Astrocyte (in vitro differentiated cells and primary cell): ENCODE results near the gene AP3S2. TPM values are rescaled to one million over a fixed set of nuclear protein-coding genes. Genes with fewer than 3 reads are reported as not detected.
"Not testable (repeated sequence)": the region's sequence is repeated elsewhere in the genome, so short reads cannot be mapped to it uniquely, and the experiment has no call there.

Experiments used
- DNase-seq: peaks from one replicate; pipeline ENCODE4 v3.0.0-alpha.2; 2010; ENCODE audit warnings: low read depth
- FAIRE-seq: peaks from 2 replicates; lab custom pipeline; 2011; peaks lifted over from hg19 to GRCh38; lab: Jason Lieb, UNC
- H2AFZ ChIP-seq: 2 replicates; pipeline ENCODE4 v1.6.0; 2012; ENCODE audit warnings: low read depth, low read length, inconsistent platforms
- H3K27ac ChIP-seq: 2 replicates; pipeline ENCODE4 v1.5.1; 2011; ENCODE audit warnings: low read depth, low read length, inconsistent platforms
- H3K27me3 ChIP-seq: 2 replicates; pipeline ENCODE4 v1.6.0; 2011; ENCODE audit warnings: low read length, inconsistent platforms; ENCODE audit not compliant: insufficient read depth
- H3K36me3 ChIP-seq: 2 replicates; pipeline ENCODE4 v1.5.1; 2011; ENCODE audit warnings: low read length, inconsistent platforms; ENCODE audit not compliant: insufficient read depth
- H3K4me1 ChIP-seq: 2 replicates; pipeline ENCODE4 v1.5.1; 2011; ENCODE audit warnings: low read length, inconsistent platforms; ENCODE audit not compliant: insufficient read depth
- H3K4me2 ChIP-seq: 2 replicates; pipeline ENCODE4 v1.6.0; 2012; ENCODE audit warnings: low read length, inconsistent platforms
- H3K4me3 ChIP-seq: 2 replicates; pipeline ENCODE4 v1.5.1; 2011; ENCODE audit warnings: low read depth, mild to moderate bottlenecking, low read length, inconsistent platforms; ENCODE audit not compliant: insufficient read depth
- H3K79me2 ChIP-seq: 2 replicates; pipeline ENCODE4 v1.6.0; 2012; ENCODE audit warnings: mild to moderate bottlenecking, low read length, inconsistent platforms; ENCODE audit not compliant: insufficient read depth
- H3K9ac ChIP-seq: 2 replicates; pipeline ENCODE4 v1.6.0; 2012; ENCODE audit warnings: mild to moderate bottlenecking, low read length, inconsistent platforms
- H3K9me3 ChIP-seq: 2 replicates; pipeline ENCODE4 v1.5.1; 2012; ENCODE audit warnings: low read depth, mild to moderate bottlenecking, low read length, inconsistent platforms; ENCODE audit not compliant: insufficient read depth
- H4K20me1 ChIP-seq: 2 replicates; pipeline ENCODE4 v1.6.0; 2012; ENCODE audit warnings: low read length, inconsistent platforms; ENCODE audit not compliant: insufficient read depth
- H3K27ac Mint-ChIP-seq: one replicate; pipeline ENCODE4 v1.8.0; 2021; ENCODE audit warnings: mild to moderate bottlenecking, mixed read lengths; ENCODE audit not compliant: unreplicated experiment
- H3K27me3 Mint-ChIP-seq: one replicate; pipeline ENCODE4 v1.8.0; 2021; ENCODE audit warnings: low read depth, mixed read lengths; ENCODE audit not compliant: unreplicated experiment
- H3K36me3 Mint-ChIP-seq: one replicate; pipeline ENCODE4 v1.8.0; 2021; ENCODE audit warnings: low read depth, mixed read lengths; ENCODE audit not compliant: unreplicated experiment
- H3K4me1 Mint-ChIP-seq: one replicate; pipeline ENCODE4 v1.8.0; 2021; ENCODE audit warnings: low read depth, mixed read lengths; ENCODE audit not compliant: unreplicated experiment
- H3K4me3 Mint-ChIP-seq: one replicate; pipeline ENCODE4 v1.8.0; 2021; ENCODE audit warnings: mild to moderate bottlenecking, moderate library complexity, mixed read lengths; ENCODE audit not compliant: unreplicated experiment
- H3K9me3 Mint-ChIP-seq: one replicate; pipeline ENCODE4 v1.8.0; 2021; ENCODE audit warnings: mild to moderate bottlenecking, mixed read lengths; ENCODE audit not compliant: unreplicated experiment
- EZH2 ChIP-seq: IDR thresholded peaks from 2 replicates; pipeline ENCODE4 v1.6.1; 2012; ENCODE audit warnings: mild to moderate bottlenecking, low read length, inconsistent platforms; ENCODE audit not compliant: insufficient read depth
- total RNA-seq: library from RNA; stranded (reverse); gene quantifications from 2 replicates; pipeline ENCODE4 v1.2.1, GENCODE V29; 2021
- TF ChIP-seq, protein P1 (sequence below): IDR thresholded peaks from 2 replicates; pipeline ENCODE4 v1.5.1; 2011; ENCODE audit warnings: low read depth, mild to moderate bottlenecking, inconsistent platforms, low read length, moderate library complexity; ENCODE audit not compliant: insufficient read depth

AP3S2 gene
- total RNA-seq, 1 donor from 2014 or later = 41.2 TPM

DNA sequence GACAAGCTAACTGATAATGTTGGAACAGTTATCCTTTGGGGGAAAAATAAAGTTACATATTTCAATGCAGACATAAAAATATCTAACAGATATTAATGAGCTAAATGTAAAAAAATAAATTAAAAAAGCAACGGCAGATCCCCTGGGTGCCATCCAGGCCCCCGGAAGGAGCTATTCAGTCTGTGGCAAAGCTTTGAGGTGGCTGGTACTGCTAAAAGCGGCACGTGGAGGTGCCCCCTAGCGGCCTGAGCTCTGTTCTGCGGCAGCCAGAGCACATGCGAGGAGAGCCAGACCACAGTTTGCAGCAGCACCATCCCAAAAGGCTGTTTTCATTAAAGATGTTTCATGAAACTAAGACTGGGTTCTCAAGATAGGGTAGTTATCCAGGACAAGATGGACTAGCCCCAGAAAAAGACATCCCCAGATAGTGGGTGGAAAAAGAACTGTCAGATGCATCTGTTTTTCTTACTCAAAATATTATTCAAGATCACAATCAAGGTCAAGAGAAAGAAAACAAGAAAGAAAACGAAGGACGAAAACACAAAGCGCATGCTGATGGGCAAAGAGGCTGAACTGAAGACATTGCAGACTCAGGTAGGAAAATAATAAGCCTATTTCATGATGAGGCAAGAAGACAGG, 18.7 kb downstream of the AP3S2 start:
- Mint-ChIP-seq H3K9me3 (no peaks in the 10 kb centered on the region), H3K27me3 (no peaks in the 10 kb centered on the region), H3K4me3 (no peak overlapping the region), H3K36me3 (no peaks in the 10 kb centered on the region), H3K27ac (no peak overlapping the region), H3K4me1 (no peaks in the 10 kb centered on the region)
- H3K4me1 ChIP-seq = no peaks in the 10 kb centered on the region
- FAIRE-seq (no peak), DNase-seq (peak; percentile 34)
- TF ChIP-seq EZH2 = no peak
- TF ChIP-seq, protein P1, sequence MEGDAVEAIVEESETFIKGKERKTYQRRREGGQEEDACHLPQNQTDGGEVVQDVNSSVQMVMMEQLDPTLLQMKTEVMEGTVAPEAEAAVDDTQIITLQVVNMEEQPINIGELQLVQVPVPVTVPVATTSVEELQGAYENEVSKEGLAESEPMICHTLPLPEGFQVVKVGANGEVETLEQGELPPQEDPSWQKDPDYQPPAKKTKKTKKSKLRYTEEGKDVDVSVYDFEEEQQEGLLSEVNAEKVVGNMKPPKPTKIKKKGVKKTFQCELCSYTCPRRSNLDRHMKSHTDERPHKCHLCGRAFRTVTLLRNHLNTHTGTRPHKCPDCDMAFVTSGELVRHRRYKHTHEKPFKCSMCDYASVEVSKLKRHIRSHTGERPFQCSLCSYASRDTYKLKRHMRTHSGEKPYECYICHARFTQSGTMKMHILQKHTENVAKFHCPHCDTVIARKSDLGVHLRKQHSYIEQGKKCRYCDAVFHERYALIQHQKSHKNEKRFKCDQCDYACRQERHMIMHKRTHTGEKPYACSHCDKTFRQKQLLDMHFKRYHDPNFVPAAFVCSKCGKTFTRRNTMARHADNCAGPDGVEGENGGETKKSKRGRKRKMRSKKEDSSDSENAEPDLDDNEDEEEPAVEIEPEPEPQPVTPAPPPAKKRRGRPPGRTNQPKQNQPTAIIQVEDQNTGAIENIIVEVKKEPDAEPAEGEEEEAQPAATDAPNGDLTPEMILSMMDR = peak; percentile 90
- no peak overlapping the region for H3K27ac ChIP-seq
- H3K9ac ChIP-seq = no peak overlapping the region
- no peak overlapping the region for H3K4me2 ChIP-seq
- no peaks in the 10 kb centered on the region for H3K27me3 ChIP-seq
- no peak overlapping the region for H3K4me3 ChIP-seq
- H4K20me1 ChIP-seq = no peaks in the 10 kb centered on the region
- H2AFZ ChIP-seq = no peak overlapping the region
- H3K79me2 ChIP-seq = no peaks in the 10 kb centered on the region
- no peaks in the 10 kb centered on the region for H3K9me3 ChIP-seq
- peaks cover 17% of the 10 kb centered on the region for H3K36me3 ChIP-seq

DNA sequence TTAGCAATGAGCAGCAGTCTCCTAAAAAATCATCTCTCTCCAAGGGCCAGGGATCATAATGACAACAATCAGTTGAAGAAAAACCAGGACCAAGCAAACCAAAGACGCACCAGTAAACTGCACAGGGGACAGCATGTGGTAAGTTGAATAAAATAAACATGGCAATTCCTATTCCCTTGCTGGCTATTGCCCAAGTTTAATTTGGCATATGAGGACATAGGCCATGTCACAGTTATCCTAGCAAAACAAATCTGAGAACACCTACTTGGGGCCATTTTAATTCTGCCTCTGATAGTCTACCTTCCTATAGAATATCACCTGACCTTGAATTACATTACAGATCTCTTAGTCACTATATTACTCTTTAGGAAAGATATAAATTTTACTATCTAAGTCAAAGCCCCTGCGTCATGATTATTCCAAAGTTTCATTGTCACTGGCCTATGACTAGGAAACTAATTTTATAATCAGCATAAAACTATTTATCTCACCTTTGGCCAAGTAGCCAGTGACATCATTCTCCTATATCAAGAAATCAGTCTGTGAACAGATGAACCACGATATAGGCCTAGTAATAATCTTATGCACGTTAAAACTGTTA, 23.0 kb downstream of the AP3S2 start:
- H3K4me1 Mint-ChIP-seq = no peaks in the 10 kb centered on the region
- Histone ChIP-seq H3K9me3 (no peaks in the 10 kb centered on the region), H3K4me3 (no peak overlapping the region), H3K36me3 (peaks cover 9% of the 10 kb centered on the region), H2AFZ (no peak overlapping the region), H3K9ac (no peak overlapping the region), H3K27me3 (no peaks in the 10 kb centered on the region), H3K4me1 (no peaks in the 10 kb centered on the region), H3K27ac (no peak overlapping the region), H3K4me2 (no peak overlapping the region), H4K20me1 (no peaks in the 10 kb centered on the region), H3K79me2 (no peaks in the 10 kb centered on the region)
- no peaks in the 10 kb centered on the region for H3K27me3 Mint-ChIP-seq
- H3K27ac Mint-ChIP-seq = no peak overlapping the region
- H3K9me3 Mint-ChIP-seq = no peaks in the 10 kb centered on the region
- TF ChIP-seq, protein P1 = no peak
- no peak for TF ChIP-seq EZH2
- no peak overlapping the region for H3K4me3 Mint-ChIP-seq
- peaks cover 5% of the 10 kb centered on the region for H3K36me3 Mint-ChIP-seq
- FAIRE-seq = no peak
- no peak for DNase-seq

DNA sequence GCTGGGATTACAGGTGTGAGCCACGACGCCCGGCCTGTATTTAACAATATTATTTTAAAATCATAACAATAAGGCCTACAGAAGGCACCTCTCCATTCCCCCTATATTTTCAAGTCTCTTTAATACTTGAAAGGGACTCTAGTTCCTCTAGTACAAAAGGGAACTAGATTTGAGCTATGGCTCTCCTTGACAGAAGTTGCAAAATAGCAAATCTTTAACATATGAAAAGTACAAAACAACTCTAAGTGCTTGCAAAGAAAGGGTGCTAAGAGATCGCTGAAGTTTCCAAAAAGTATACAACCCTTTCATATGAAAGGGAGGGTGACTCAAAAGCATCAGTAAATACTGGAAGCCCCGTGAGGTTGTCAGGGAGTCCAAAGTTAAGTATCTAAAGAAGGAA, 23.8 kb downstream of the AP3S2 start:
- no peaks in the 10 kb centered on the region for H3K27me3 ChIP-seq

DNA sequence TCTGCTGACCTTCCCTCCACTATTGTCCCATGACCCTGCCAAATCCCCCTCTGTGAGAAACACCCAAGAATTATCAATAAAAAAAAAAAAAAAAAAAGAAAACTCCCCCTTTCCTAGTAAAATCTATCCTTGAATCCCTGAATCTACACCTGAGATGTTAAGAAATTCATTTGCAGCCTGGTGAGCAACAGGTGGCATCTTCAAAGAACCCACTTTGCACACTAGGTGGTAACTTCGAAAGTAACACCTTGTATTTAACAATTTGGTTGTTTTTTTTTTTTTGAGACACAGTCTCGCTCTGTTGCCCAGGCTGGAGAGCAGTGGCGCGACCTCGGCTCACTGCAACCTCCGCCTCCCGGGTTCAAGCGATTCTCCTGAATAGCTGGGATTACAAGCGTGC, 24.3 kb downstream of the AP3S2 start:
- not testable (repeated sequence) for H2AFZ ChIP-seq, H3K4me1 ChIP-seq, DNase-seq, H3K27me3 ChIP-seq, H3K27ac ChIP-seq, H3K9ac ChIP-seq, H4K20me1 ChIP-seq, H3K4me3 Mint-ChIP-seq, H3K27me3 Mint-ChIP-seq, FAIRE-seq, H3K9me3 Mint-ChIP-seq, H3K4me2 ChIP-seq, H3K4me1 Mint-ChIP-seq, H3K9me3 ChIP-seq, H3K36me3 Mint-ChIP-seq, H3K4me3 ChIP-seq, H3K27ac Mint-ChIP-seq, H3K79me2 ChIP-seq
- peaks cover 13% of the 10 kb centered on the region for H3K36me3 ChIP-seq

More for the DNA sequence above, 23.8 kb downstream of the AP3S2 start:
- no peak overlapping the region for H3K4me3 Mint-ChIP-seq
- Histone ChIP-seq H3K4me1 (no peaks in the 10 kb centered on the region), H3K9ac (no peak overlapping the region), H3K27ac (no peak overlapping the region), H3K4me2 (no peak overlapping the region), H4K20me1 (no peaks in the 10 kb centered on the region), H3K4me3 (no peak overlapping the region), H2AFZ (no peak overlapping the region), H3K36me3 (peaks cover 13% of the 10 kb centered on the region), H3K79me2 (no peaks in the 10 kb centered on the region), H3K9me3 (no peaks in the 10 kb centered on the region)
- DNase-seq (no peak), FAIRE-seq (no peak)
- peaks cover 9% of the 10 kb centered on the region for H3K36me3 Mint-ChIP-seq
- H3K4me1 Mint-ChIP-seq = no peaks in the 10 kb centered on the region
- H3K27ac Mint-ChIP-seq = no peak overlapping the region
- no peak for TF ChIP-seq EZH2
- TF ChIP-seq, protein P1 = no peak
- no peaks in the 10 kb centered on the region for H3K27me3 Mint-ChIP-seq
- H3K9me3 Mint-ChIP-seq = no peaks in the 10 kb centered on the region
